ENCODE measurements around the gene PSMB7.

The PSMB7 gene

DNA sequence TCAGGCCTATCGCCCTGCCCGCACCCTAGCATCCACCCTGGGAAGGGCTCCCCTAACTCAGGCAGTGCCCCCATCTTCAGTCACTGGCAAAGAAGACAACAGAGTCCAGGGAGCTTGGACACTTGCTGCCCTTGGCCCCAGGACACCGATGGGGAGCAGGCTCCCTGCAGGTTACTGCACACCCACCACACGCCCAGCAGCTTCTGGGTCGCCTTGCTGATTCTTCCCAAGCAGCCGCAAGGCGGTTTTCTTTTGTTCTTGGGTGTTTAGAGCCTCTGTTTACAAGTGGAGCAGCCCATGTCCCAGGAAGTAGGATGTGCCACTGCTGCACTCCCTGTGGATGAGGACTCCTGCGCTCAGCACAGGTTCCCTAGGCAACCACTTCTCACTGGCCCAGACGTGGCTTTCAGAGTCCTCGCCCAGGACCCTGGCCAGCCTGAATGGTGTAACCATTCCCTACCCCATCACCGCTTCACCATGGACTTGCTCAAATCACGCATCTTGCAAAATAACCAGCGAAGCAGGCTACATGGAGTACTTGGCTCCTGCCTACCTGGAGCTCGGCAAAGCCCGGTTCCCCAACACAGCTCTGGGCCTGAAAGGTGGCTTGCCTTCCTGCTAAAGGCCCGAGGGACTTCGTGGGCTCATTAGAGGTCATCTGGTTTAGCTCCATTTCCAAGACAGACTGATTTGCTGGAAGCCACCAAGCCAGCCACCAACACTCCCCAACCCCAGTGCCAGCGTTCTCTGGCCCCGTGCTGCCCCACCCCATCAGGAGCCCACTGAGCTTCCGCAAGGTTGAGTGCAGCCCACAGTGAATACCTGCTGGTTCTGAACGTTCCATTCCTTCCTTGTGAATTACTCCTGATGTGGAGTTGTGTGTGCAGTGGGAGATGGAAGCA, 60.0 kb downstream of the PSMB7 start:
- DNase-seq: no peak

DNA sequence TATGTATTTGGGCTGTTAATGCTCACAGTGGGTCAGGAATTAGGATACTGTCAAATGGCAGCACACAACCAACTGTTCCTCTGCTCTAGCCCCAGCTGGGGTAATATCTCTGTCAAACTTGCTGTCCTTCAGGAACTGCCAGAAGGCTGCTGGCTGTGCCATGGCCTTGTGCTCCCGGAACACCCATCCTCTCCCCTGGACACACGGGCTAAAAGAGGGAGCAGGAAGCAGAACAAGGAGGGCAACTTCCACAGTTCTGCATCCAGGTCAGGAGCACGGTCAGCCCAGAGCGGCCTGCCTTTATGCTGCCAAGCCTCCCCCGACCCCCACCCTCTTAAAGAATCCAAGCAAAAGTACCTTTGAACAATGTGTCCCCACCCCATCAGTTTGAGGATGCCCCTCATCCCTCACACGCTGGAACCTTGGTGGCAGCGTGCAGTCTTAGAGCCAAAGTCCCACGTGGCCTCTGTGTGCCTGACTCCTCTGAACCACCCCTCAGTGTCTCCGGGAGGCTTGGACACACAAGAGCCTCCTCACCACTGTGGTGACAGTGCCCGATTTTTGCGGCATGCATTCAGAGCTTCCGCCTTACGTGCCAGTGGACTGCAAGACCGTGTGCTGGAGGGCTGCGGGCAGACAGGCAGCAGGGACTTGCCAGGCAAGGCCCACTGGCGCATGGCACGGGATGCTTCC, 60.8 kb downstream of the PSMB7 start:
- no peak for DNase-seq

DNA sequence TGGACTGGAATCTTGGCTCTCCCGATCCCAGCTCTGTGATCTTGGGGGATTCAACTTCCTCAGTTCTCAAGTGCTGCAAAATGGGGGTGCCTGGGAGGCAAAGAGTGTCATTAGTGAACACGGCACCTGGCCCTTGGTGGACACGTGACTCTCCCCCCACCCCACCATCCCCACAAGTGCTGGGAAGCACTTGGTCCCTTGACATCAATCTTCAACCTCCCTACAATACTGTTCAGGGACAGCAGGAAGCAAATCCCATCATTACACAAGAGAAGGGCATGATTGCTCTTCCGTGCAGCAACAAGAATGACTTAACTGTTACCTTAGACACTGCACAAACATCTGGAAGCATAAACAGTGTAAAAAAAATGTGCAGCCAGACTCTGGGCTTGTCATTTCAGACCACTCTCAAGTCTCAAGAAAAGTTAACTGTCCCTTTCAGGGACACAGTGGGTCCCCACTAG, 61.4 kb downstream of the PSMB7 start:
- DNase-seq: no peak

DNA sequence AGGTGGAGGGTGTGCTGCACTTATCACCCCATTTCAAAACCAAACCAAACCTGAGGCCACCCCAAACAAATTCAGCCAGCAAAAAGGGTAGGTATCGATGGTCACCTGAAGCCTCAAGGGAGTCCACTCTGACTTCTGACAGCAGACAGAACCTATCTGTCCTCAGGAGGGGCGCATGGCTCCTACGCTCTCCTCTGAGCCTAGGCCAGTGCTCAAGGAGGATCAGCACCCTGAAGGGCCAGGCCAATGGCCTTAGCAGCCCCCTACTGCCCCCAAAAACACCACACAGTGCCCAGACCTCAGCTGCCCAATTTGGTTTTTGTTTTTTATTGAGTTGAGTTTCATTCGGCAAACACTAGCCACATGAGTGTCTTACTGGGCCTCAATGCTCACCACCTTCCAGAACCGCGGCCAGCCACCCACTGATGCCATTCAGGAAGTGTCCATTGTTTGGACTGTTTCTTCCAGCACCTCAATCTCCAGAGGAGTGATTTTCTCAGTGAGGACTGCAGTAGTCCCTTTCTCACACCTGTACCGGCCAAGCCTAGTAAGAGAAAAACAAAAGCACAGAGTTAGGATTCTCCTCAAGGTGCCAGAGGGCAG, 62.0 kb downstream of the PSMB7 start:
- DNase-seq: no peak

- no peak for DNase-seq
Observed at GRCh38 chr9:124352616-124353015, 62.6 kb downstream of the PSMB7 start.

- DNase-seq: no peak
Observed at GRCh38 chr9:124351672-124352468, 63.4 kb downstream of the PSMB7 start.

GRCh38 chr9:124350494-124351263, 64.6 kb downstream of the PSMB7 start:
- peak in 1 of 2 experiments; percentile 70 for DNase-seq

- no peak for DNase-seq
Observed at GRCh38 chr9:124349675-124350493, 65.4 kb downstream of the PSMB7 start.

DNA sequence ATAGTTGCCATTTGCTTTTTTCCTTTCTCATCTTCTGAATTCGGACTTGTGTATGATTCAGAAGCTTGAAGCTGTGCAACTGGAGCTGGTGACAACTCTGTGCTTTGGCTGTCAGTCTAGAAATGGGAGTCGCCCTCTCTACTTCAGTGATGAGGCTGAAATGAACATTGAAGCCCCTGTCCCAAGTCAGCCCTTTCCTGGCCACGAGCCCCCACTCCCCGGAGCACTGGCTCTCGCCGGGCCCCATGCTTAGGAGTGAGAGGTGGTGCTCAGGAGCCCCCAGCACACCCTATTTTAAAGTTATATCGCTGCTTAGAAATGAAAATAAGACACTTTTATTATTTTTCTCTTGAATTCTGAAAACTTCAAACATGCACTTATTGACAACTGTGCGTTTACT, 66.0 kb downstream of the PSMB7 start:
- no peak for DNase-seq

- no peak for DNase-seq
Observed at GRCh38 chr9:124348831-124349230, 66.4 kb downstream of the PSMB7 start.

DNA sequence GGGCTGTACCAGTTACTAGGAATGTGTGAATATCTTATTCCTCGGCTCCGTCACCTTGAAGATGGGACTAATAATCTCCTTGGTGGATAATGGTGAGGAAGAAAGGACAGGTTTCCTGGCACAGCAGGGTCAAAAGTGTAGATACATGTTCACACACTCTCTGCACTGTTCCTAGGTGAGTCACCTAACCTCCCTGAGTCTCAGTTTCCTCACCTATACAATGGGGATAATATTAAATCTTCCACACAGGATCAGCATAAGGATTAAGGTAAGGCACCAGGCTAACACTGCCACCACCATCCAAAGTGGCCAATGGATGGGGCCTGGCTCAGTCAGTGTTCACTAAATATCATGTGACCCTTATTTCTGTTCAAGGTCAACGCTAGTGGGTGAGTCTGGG, 66.9 kb downstream of the PSMB7 start:
- no peak for DNase-seq

GRCh38 chr9:124347968-124348358, 67.3 kb downstream of the PSMB7 start:
- no peak for DNase-seq

- DNase-seq: no peak
Observed at GRCh38 chr9:124347206-124347967, 67.9 kb downstream of the PSMB7 start.

- no peak for DNase-seq
Observed at GRCh38 chr9:124346347-124347163, 68.7 kb downstream of the PSMB7 start.

DNA sequence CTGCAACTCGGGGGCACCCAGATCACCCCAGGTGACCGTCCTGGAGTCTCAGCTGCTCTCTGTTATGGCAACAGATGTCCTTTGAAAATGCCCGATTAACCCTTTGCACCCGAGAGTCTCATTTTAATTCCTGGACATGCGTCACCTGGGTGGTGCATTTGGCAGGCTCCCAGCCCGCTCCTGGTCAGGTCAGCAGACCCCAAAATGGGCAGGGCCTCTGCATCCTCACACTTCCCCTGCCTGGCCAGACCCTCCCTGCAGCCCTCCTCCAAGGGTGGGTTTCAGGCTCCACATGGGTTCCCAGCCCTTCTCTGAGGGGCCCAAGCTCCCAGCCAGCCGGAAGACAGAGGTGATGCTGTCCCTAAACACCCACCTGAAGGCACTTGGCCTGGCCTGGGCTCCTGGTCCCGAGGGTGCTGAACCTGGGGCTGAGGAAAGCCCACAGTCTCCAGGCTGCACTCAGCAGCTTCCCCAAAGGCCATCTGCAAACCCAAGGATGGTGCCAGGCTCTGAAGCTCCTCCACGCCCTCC, 69.4 kb downstream of the PSMB7 start:
- no peak for DNase-seq

DNA sequence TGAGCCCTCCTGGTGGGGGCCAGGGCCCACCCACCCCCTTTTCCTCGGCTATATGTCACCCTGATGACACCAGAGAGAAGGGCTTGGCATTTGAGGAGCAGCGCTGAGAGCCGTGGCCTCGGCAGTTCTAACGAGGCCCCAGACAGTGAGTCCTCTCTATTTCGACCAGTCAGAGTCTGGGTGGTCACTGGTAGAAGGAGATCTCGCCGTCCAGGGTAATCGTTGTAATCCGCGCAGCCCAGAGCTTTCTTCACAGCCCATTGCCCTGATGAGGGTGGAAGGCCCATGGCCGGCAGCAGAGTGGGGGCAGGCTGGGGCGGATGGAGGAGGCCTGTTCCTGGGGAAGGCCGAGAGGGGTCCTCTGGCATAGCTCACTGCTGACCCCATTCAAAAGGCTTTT, 70.2 kb downstream of the PSMB7 start:
- no peak for DNase-seq

GRCh38 chr9:124344291-124345050, 70.8 kb downstream of the PSMB7 start:
- no peak for DNase-seq

DNA sequence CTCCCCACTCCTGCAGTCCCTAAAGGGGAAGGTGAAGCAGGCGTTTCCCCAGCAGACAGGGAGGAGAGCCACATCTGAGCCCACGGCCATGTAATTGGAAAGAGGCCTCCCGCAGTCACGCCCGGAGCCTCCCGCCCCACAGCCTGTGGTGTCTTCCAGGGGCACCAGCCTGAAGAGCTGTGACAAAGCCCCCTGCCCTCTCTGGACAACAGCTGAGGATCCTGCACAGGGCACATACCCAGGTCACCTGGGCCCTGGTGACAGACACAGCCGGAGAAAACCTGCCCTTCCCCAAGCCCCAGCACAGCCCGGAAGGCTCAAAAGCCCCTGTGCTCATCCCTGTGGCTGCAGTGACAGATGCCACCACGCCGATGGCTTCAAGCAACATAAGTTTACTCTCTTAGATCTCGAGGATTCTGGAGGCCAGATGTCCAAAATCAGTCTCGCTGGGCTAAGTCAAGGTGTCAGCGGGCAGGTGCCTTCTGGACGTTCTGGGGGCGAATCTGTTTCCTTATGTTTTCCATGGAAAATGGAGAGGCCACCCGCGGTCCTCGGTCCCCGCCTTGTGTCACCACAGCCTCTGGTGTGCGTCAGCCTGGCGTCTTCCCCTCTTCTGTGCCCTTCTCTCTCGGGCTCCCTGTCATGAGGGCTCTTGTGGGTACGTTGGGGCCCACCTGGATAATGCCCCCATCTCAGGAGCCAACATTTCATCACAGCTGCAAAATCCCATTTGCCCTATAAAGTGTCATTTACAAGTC, 71.5 kb downstream of the PSMB7 start:
- DNase-seq: peak; percentile 79 to 88

All from NCI-H524 (cell line).